ENCODE measurements around the gene KRT36.

The KRT36 gene

GRCh38 chr17:41489531-41489930 lies at the start of gene KRT36:
Gene KRT36, minus strand, starts transcription at chr17:41489910. Its CDS starts 46 bp downstream, at chr17:41489864.
- DNase-seq = no peak

- no peak for DNase-seq
Measured at GRCh38 chr17:41539071-41539492, 49.4 kb upstream of the KRT36 start.

- DNase-seq = no peak
Measured at GRCh38 chr17:41538565-41538991, 48.9 kb upstream of the KRT36 start.

- no peak for DNase-seq
Measured at GRCh38 chr17:41537990-41538389, 48.3 kb upstream of the KRT36 start.

GRCh38 chr17:41537614-41537954 lies 47.9 kb upstream of the KRT36 start:
- no peak for DNase-seq

GRCh38 chr17:41536741-41537613 lies 47.3 kb upstream of the KRT36 start:
- no peak for DNase-seq

- no peak for DNase-seq
Measured at GRCh38 chr17:41535764-41536481, 46.2 kb upstream of the KRT36 start.

GRCh38 chr17:41534899-41535546 lies 45.3 kb upstream of the KRT36 start:
- no peak for DNase-seq

- DNase-seq = no peak
Measured at GRCh38 chr17:41533613-41534012, 43.9 kb upstream of the KRT36 start.

- DNase-seq = no peak
Measured at GRCh38 chr17:41532947-41533570, 43.3 kb upstream of the KRT36 start.

- no peak for DNase-seq
Measured at GRCh38 chr17:41531993-41532392, 42.3 kb upstream of the KRT36 start.

GRCh38 chr17:41530062-41531048 lies 40.6 kb upstream of the KRT36 start:
- DNase-seq = no peak

GRCh38 chr17:41529491-41529915 lies 39.8 kb upstream of the KRT36 start:
- DNase-seq = no peak

- no peak for DNase-seq
Measured at GRCh38 chr17:41528959-41529353, 39.2 kb upstream of the KRT36 start.

GRCh38 chr17:41527063-41528023 lies 37.6 kb upstream of the KRT36 start:
- no peak for DNase-seq

- DNase-seq = no peak
Measured at GRCh38 chr17:41524261-41524660, 34.6 kb upstream of the KRT36 start.

GRCh38 chr17:41523787-41524186 lies 34.1 kb upstream of the KRT36 start:
- no peak for DNase-seq

GRCh38 chr17:41523225-41523593 lies 33.5 kb upstream of the KRT36 start:
- no peak for DNase-seq

- DNase-seq = no peak
Measured at GRCh38 chr17:41522301-41523224, 32.9 kb upstream of the KRT36 start.

Data from midbrain (tissue), 1 donor.